Esophagus muscularis mucosa (tissue), 3 donors: ENCODE results near the gene DERA.
"Not testable (repeated sequence)": the region's sequence is repeated elsewhere in the genome, so short reads cannot be mapped to it uniquely, and the experiment has no call there.

Experiments used
- CTCF ChIP-seq, 3 experiments: fragments of 200-600 bp in 2 of 3; fragments of 450-650 bp in 1 of 3; sonication (generic) in 2 of 3; IDR thresholded peaks; one replicate each; pipeline ENCODE4 v1.5.1; 2017 to 2019; ENCODE audit warnings: antibody characterized with exemption in 3 of 3, mild to moderate bottlenecking in 2 of 3, moderate library complexity in 1 of 3
- POLR2A ChIP-seq: fragments of 450-650 bp; IDR thresholded peaks from one replicate; pipeline ENCODE4 v1.6.1; 2017; ENCODE audit warnings: antibody characterized with exemption, moderate library complexity, mild to moderate bottlenecking, low read depth

DNA sequence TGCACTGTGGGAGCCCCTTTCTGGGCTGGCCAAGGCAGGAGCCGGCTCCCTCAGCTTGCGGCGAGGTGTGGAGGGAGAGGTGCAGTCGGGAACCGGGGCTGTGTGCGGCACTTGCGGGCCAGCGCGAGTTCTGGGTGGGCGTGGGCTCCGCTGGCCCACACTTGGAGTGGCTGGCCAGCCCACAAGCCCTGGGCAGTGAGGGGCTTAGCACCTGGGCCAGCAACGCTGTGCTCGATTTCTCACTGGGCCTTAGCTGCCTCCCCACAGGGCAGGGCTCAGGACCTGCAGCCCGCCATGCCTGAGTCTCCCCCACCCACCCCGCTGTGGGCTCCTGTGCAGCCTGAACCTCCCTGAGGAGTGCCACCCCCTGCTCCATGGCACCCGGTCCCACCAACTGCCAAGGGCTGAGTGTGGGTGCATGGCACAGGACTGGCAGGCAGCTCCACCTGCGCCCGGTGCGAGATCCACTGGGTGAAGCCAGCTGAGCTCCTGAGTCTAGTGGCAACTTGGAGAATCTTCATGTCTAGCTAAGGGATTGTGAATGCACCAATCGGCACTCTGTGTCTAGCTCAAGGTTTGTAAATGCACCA lies 36.5 kb upstream of the DERA start:
- TF ChIP-seq CTCF (IDR thresholded peaks at IDR 0.05); POLR2A: not testable (repeated sequence)
